GM23338 (cell line): Measurements from ENCODE around the gene HNF4A. TPM values are rescaled to one million over a fixed set of nuclear protein-coding genes. Genes with fewer than 3 reads are reported as not detected.

Source experiments
- ATAC-seq: fragments of 200-7000 bp; cut with Tn5 transposase; 3 replicates; pipeline ENCODE4 v1.9.1; 2020
- DNase-seq: peaks from one replicate; pipeline ENCODE4 v3.0.0-alpha.2; 2015; ENCODE audit warnings: low spot score
- H2AFZ ChIP-seq: fragments of 200-600 bp; sonication (generic); 2 replicates; pipeline ENCODE4 v1.8.0; 2016; ENCODE audit warnings: antibody characterized with exemption, mild to moderate bottlenecking, moderate library complexity
- H3F3A ChIP-seq: fragments of 200-600 bp; sonication (generic); replicated peaks from 2 replicates; pipeline ENCODE4 v1.8.0; 2017; ENCODE audit warnings: antibody characterized with exemption, mixed run types, low read depth
- H3K27ac ChIP-seq: fragments of 200-600 bp; sonication (generic); 2 replicates; pipeline ENCODE4 v1.6.1; 2016; ENCODE audit warnings: low read depth
- H3K27me3 ChIP-seq: fragments of 200-600 bp; sonication (generic); 2 replicates; pipeline ENCODE4 v1.8.0; 2016; ENCODE audit warnings: mild to moderate bottlenecking, mixed run types, moderate library complexity; ENCODE audit not compliant: insufficient read depth
- H3K36me3 ChIP-seq: fragments of 200-600 bp; sonication (generic); 2 replicates; pipeline ENCODE4 v1.8.0; 2016; ENCODE audit warnings: mild to moderate bottlenecking; ENCODE audit not compliant: insufficient read depth
- H3K4me1 ChIP-seq: fragments of 200-600 bp; sonication (generic); 2 replicates; pipeline ENCODE4 v1.8.0; 2016; ENCODE audit warnings: mild to moderate bottlenecking, moderate library complexity; ENCODE audit not compliant: insufficient read depth
- H3K4me2 ChIP-seq: fragments of 200-600 bp; sonication (generic); 2 replicates; pipeline ENCODE4 v1.7.1; 2017; ENCODE audit warnings: mixed run types
- H3K4me3 ChIP-seq: fragments of 200-600 bp; sonication (generic); 2 replicates; pipeline ENCODE4 v1.6.1; 2016; ENCODE audit warnings: mixed run types
- H3K79me2 ChIP-seq: fragments of 200-600 bp; sonication (generic); replicated peaks from 2 replicates; pipeline ENCODE4 v1.8.0; 2017; ENCODE audit warnings: mild to moderate bottlenecking; ENCODE audit not compliant: insufficient read depth
- H3K9me2 ChIP-seq: fragments of 200-600 bp; sonication (generic); 2 replicates; pipeline ENCODE4 v1.8.0; 2017; ENCODE audit not compliant: insufficient read depth
- H4K20me1 ChIP-seq: fragments of 200-600 bp; sonication (generic); replicated peaks from 2 replicates; pipeline ENCODE4 v1.8.0; 2017; ENCODE audit warnings: mild to moderate bottlenecking; ENCODE audit not compliant: insufficient read depth
- H3K27ac Mint-ChIP-seq: 2 replicates; pipeline ENCODE4 v1.8.0; 2020; ENCODE audit warnings: inconsistent platforms, mild to moderate bottlenecking, moderate library complexity, mixed read lengths
- H3K27me3 Mint-ChIP-seq: 3 replicates; pipeline ENCODE4 v1.8.0; 2022; ENCODE audit warnings: low read depth, mild to moderate bottlenecking, moderate library complexity, mixed read lengths, inconsistent platforms; ENCODE audit not compliant: insufficient read depth, poor library complexity
- H3K36me3 Mint-ChIP-seq: 3 replicates; pipeline ENCODE4 v1.8.0; 2021; ENCODE audit warnings: low read depth, mild to moderate bottlenecking, inconsistent platforms, moderate library complexity, mixed read lengths
- H3K4me1 Mint-ChIP-seq: 3 replicates; pipeline ENCODE4 v1.8.0; 2020; ENCODE audit warnings: mild to moderate bottlenecking, inconsistent platforms, mixed read lengths
- H3K4me3 Mint-ChIP-seq: 3 replicates; pipeline ENCODE4 v1.8.0; 2021; ENCODE audit warnings: moderate library complexity, mild to moderate bottlenecking, inconsistent platforms, mixed read lengths
- H3K9me3 Mint-ChIP-seq: 3 replicates; pipeline ENCODE4 v1.8.0; 2020; ENCODE audit warnings: moderate library complexity, mild to moderate bottlenecking, inconsistent platforms, mixed read lengths
- CREB1 ChIP-seq: fragments of 250-450 bp; sonication (Bioruptor Pico); IDR thresholded peaks from 2 replicates; pipeline ENCODE4 v1.5.0; 2020; ENCODE audit warnings: low read depth, mild to moderate bottlenecking, moderate library complexity
- CTCF ChIP-seq, 2 experiments: fragments of 200-600 bp in 1 of 2; sonication (generic) in 1 of 2; conservative IDR thresholded peaks; 2 replicates each; pipeline versions ENCODE4 v1.5.1 to v1.6.1; 2016 to 2017; ENCODE audit warnings: antibody characterized with exemption in 2 of 2, low read depth in 2 of 2, mild to moderate bottlenecking in 2 of 2, moderate library complexity in 1 of 2
- ETS1 ChIP-seq: IDR thresholded peaks from 2 replicates; pipeline ENCODE4 v1.6.1; 2016; ENCODE audit warnings: antibody characterized with exemption
- EZH2 ChIP-seq: fragments of 200-600 bp; sonication (generic); IDR thresholded peaks from one replicate; pipeline ENCODE4 v1.8.0; 2017; ENCODE audit warnings: antibody characterized with exemption, mild to moderate bottlenecking, low read depth; ENCODE audit not compliant: unreplicated experiment
- EZH2phosphoT487 ChIP-seq: fragments of 200-600 bp; sonication (generic); IDR thresholded peaks from one replicate; pipeline ENCODE4 v1.8.1; 2018; ENCODE audit warnings: antibody characterized with exemption; ENCODE audit not compliant: unreplicated experiment
- JUNB ChIP-seq: IDR thresholded peaks from one replicate; pipeline ENCODE4 v1.6.1; 2016; ENCODE audit warnings: antibody characterized with exemption; ENCODE audit not compliant: unreplicated experiment
- NANOG ChIP-seq: IDR thresholded peaks from 2 replicates; pipeline ENCODE4 v1.6.1; 2016; ENCODE audit warnings: antibody characterized with exemption, borderline replicate concordance
- POLR2AphosphoS5 ChIP-seq: IDR thresholded peaks from 2 replicates; pipeline ENCODE4 v1.6.1; 2016; ENCODE audit warnings: antibody characterized with exemption, low read depth
- REST ChIP-seq: IDR thresholded peaks from one replicate; pipeline ENCODE4 v1.6.1; 2018; ENCODE audit warnings: antibody characterized with exemption; ENCODE audit not compliant: unreplicated experiment
- STAT1 ChIP-seq: IDR thresholded peaks from one replicate; pipeline ENCODE4 v1.6.1; 2016; ENCODE audit warnings: antibody characterized with exemption; ENCODE audit not compliant: unreplicated experiment
- ZNF114 ChIP-seq: fragments of 250-450 bp; sonication (Bioruptor Pico); IDR thresholded peaks from 2 replicates; pipeline ENCODE4 v1.5.0; 2020; ENCODE audit warnings: mild to moderate bottlenecking, moderate library complexity
- ZNF331 ChIP-seq: fragments of 250-450 bp; sonication (Bioruptor Pico); IDR thresholded peaks from 2 replicates; pipeline ENCODE4 v1.5.0; 2020; ENCODE audit warnings: low read depth, mild to moderate bottlenecking, moderate library complexity
- ZNF462 ChIP-seq: fragments of 250-450 bp; sonication (Bioruptor Pico); IDR thresholded peaks from 2 replicates; pipeline ENCODE4 v1.5.0; 2020; ENCODE audit warnings: mild to moderate bottlenecking, moderate library complexity
- polyA plus RNA-seq: library from polyadenylated mRNA; unstranded; fragments of >200 nt; fragmentation: Nextera tagmentation; extraction: Ambion mirVana; gene quantifications from 2 replicates; pipeline ENCODE4 v1.2.1, GENCODE V29; 2016
- total RNA-seq: library from RNA; depleted of rRNA; stranded (reverse); fragments of >200 nt; shearing (Covaris generic); gene quantifications from 2 replicates; pipeline ENCODE4 v1.2.3, GENCODE V29; 2014

HNF4A gene
- total and polyA plus RNA-seq, 2 experiments from 2014 or later = not detected

GRCh38 chr20:44410583-44411019 is 55.1 kb downstream of the HNF4A start:
- Histone ChIP-seq H3K9me2 (no peaks in the 10 kb centered on the region), H3K79me2 (no peaks in the 10 kb centered on the region), H3K36me3 (no peaks in the 10 kb centered on the region), H4K20me1 (no peaks in the 10 kb centered on the region), H3F3A (no peaks in the 10 kb centered on the region), H2AFZ (no peak overlapping the region), H3K4me1 (no peaks in the 10 kb centered on the region), H3K4me3 (no peak overlapping the region), H3K27ac (no peak overlapping the region), H3K27me3 (no peaks in the 10 kb centered on the region), H3K4me2 (no peak overlapping the region)
- Mint-ChIP-seq H3K4me3 (no peak overlapping the region), H3K27me3 (peaks cover 7% of the 10 kb centered on the region), H3K36me3 (no peaks in the 10 kb centered on the region), H3K4me1 (peaks cover 7% of the 10 kb centered on the region; the same call in 2 of the 3 replicates), H3K9me3 (no peaks in the 10 kb centered on the region), H3K27ac (no peak overlapping the region)
- ATAC-seq (no peak), DNase-seq (no peak)
- no peak for TF ChIP-seq JUNB
- TF ChIP-seq CTCF (conservative IDR thresholded peaks at IDR 0.05; ENCODE audit: low read depth in 2 of 2) = no peak
- no peak for TF ChIP-seq EZH2phosphoT487
- no peak for TF ChIP-seq ZNF331 (CRISPR knock-in tag)
- TF ChIP-seq NANOG = no peak
- no peak for TF ChIP-seq ZNF114 (CRISPR knock-in tag)
- TF ChIP-seq POLR2AphosphoS5 = no peak
- no peak for TF ChIP-seq EZH2
- TF ChIP-seq ZNF462 (CRISPR knock-in tag) = no peak
- TF ChIP-seq STAT1 = no peak
- no peak for TF ChIP-seq CREB1
- no peak for TF ChIP-seq REST
- no peak for TF ChIP-seq ETS1
